OCI-LY1 (cell line): ENCODE measurements around the gene RHEX.

Experiments used
- H2AFZ ChIP-seq: fragments of 200-600 bp; sonication (generic), shearing (Covaris generic); 2 replicates; pipeline ENCODE4 v1.6.0; 2014; ENCODE audit warnings: antibody characterized with exemption, mild to moderate bottlenecking, low read length
- H3F3A ChIP-seq: fragments of 200-600 bp; sonication (generic), shearing (Covaris generic); 2 replicates; pipeline ENCODE4 v1.6.0; 2014; ENCODE audit warnings: mild to moderate bottlenecking, antibody characterized with exemption, low read length, moderate library complexity; ENCODE audit not compliant: insufficient read depth
- H3K27ac ChIP-seq: fragments of 200-600 bp; sonication (generic); 2 replicates; pipeline ENCODE4 v1.5.1; 2014; ENCODE audit warnings: low read length, mixed run types, mild to moderate bottlenecking, low read depth; ENCODE audit not compliant: poor library complexity, severe bottlenecking
- H3K27me3 ChIP-seq: fragments of 200-600 bp; sonication (generic); 2 replicates; pipeline ENCODE4 v1.6.0; 2014; ENCODE audit warnings: antibody characterized with exemption, mild to moderate bottlenecking, low read length, moderate library complexity; ENCODE audit not compliant: insufficient read depth
- H3K36me3 ChIP-seq: fragments of 200-600 bp; sonication (generic); 2 replicates; pipeline ENCODE4 v1.6.1; 2014; ENCODE audit warnings: mild to moderate bottlenecking, antibody characterized with exemption, low read length, moderate library complexity, mixed read lengths; ENCODE audit not compliant: insufficient read depth
- H3K4me1 ChIP-seq: fragments of 200-600 bp; sonication (generic); 2 replicates; pipeline ENCODE4 v1.5.1; 2014; ENCODE audit warnings: mild to moderate bottlenecking, low read length, moderate library complexity; ENCODE audit not compliant: insufficient read depth, severe bottlenecking
- H3K4me2 ChIP-seq: fragments of 200-600 bp; sonication (generic), shearing (Covaris generic); 2 replicates; pipeline ENCODE4 v1.6.1; 2014; ENCODE audit warnings: low read length
- H3K4me3 ChIP-seq: fragments of 200-600 bp; sonication (generic); 2 replicates; pipeline ENCODE4 v1.5.1; 2014; ENCODE audit warnings: low read length, low read depth, mild to moderate bottlenecking, mixed read lengths; ENCODE audit not compliant: poor library complexity, severe bottlenecking
- H3K79me2 ChIP-seq: fragments of 200-600 bp; shearing (Covaris generic); 2 replicates; pipeline ENCODE4 v1.6.1; 2016; ENCODE audit warnings: mixed run types, low read length, mixed read lengths; ENCODE audit not compliant: insufficient read depth
- H3K9ac ChIP-seq: fragments of 200-600 bp; sonication (generic), shearing (Covaris generic); 2 replicates; pipeline ENCODE4 v1.6.1; 2014; ENCODE audit warnings: mild to moderate bottlenecking, low read length, mixed read lengths
- H3K9me2 ChIP-seq: fragments of 200-600 bp; sonication (generic), shearing (Covaris generic); 2 replicates; pipeline ENCODE4 v1.6.1; 2014; ENCODE audit warnings: low read depth, mild to moderate bottlenecking, low read length, mixed read lengths
- H3K9me3 ChIP-seq: fragments of 200-600 bp; shearing (Covaris generic); 2 replicates; pipeline ENCODE4 v1.6.1; 2014; ENCODE audit warnings: low read length, mixed read lengths
- H4K20me1 ChIP-seq: fragments of 200-600 bp; sonication (generic), shearing (Covaris generic); 2 replicates; pipeline ENCODE4 v1.6.0; 2016; ENCODE audit warnings: mild to moderate bottlenecking, low read length; ENCODE audit not compliant: insufficient read depth
- CTCF ChIP-seq: fragments of 200-600 bp; sonication (generic), shearing (Covaris generic); IDR thresholded peaks from 2 replicates; pipeline ENCODE4 v1.5.1; 2017; ENCODE audit warnings: mild to moderate bottlenecking, antibody characterized with exemption, low read length, moderate library complexity, mixed read lengths
- EZH2 ChIP-seq: fragments of 200-600 bp; sonication (generic), shearing (Covaris generic); IDR thresholded peaks from 2 replicates; pipeline ENCODE4 v1.8.0; 2017; ENCODE audit warnings: borderline replicate concordance, mixed run types, mild to moderate bottlenecking, antibody characterized with exemption, low read length, moderate library complexity, mixed read lengths

The RHEX gene

GRCh38 chr1:206029484-206029883 lies 23.5 kb upstream of the RHEX start:
- Histone ChIP-seq H3K4me2 (no peak overlapping the region), H3K79me2 (no peaks in the 10 kb centered on the region), H3K9ac (no peak overlapping the region), H4K20me1 (no peaks in the 10 kb centered on the region), H3K27ac (no peak overlapping the region), H3K36me3 (no peaks in the 10 kb centered on the region), H3K9me3 (no peaks in the 10 kb centered on the region), H3K9me2 (no peaks in the 10 kb centered on the region), H3K27me3 (no peaks in the 10 kb centered on the region), H3K4me1 (peaks cover 15% of the 10 kb centered on the region), H3K4me3 (no peak overlapping the region), H2AFZ (no peak overlapping the region), H3F3A (no peaks in the 10 kb centered on the region)
- no peak for TF ChIP-seq CTCF
- TF ChIP-seq EZH2: no peak

- TF ChIP-seq CTCF (no peak), EZH2 (no peak)
- Histone ChIP-seq H3K9ac (no peak overlapping the region), H3K4me3 (no peak overlapping the region), H3K4me2 (no peak overlapping the region), H3K4me1 (peaks cover 22% of the 10 kb centered on the region), H3K36me3 (no peaks in the 10 kb centered on the region), H4K20me1 (no peaks in the 10 kb centered on the region), H2AFZ (no peak overlapping the region), H3K9me3 (no peaks in the 10 kb centered on the region), H3F3A (no peaks in the 10 kb centered on the region), H3K9me2 (no peaks in the 10 kb centered on the region), H3K79me2 (no peaks in the 10 kb centered on the region), H3K27me3 (no peaks in the 10 kb centered on the region), H3K27ac (no peak overlapping the region)
Observed at GRCh38 chr1:206030191-206030590, 22.8 kb upstream of the RHEX start.

- no peaks in the 10 kb centered on the region for H3F3A ChIP-seq
- no peaks in the 10 kb centered on the region for H3K36me3 ChIP-seq
- H3K9ac ChIP-seq: peak overlapping the region; percentile 13; the same call in 1 of the 2 replicates
- H4K20me1 ChIP-seq: no peaks in the 10 kb centered on the region
- no peak overlapping the region for H3K4me3 ChIP-seq
- no peaks in the 10 kb centered on the region for H3K27me3 ChIP-seq
- TF ChIP-seq EZH2 (no peak), CTCF (peak; percentile 97)
- 0 out of 2 replicates have a peak overlapping the region, but pooled peaks have one; percentile 19 for H3K4me2 ChIP-seq
- no peak overlapping the region for H3K27ac ChIP-seq
- H3K79me2 ChIP-seq: no peaks in the 10 kb centered on the region
- H3K9me2 ChIP-seq: no peaks in the 10 kb centered on the region
- H2AFZ ChIP-seq: no peak overlapping the region
- H3K9me3 ChIP-seq: no peaks in the 10 kb centered on the region
- peaks cover 27% of the 10 kb centered on the region for H3K4me1 ChIP-seq
Observed at GRCh38 chr1:206030714-206031113, 22.3 kb upstream of the RHEX start.
